GM12874 (cell line): ENCODE results near the gene CACYBP.

Experiments
- CTCF ChIP-seq: IDR thresholded peaks from 2 replicates; pipeline ENCODE4 v1.5.1; 2011; ENCODE audit warnings: low read depth, mild to moderate bottlenecking, control low read depth, low read length, moderate library complexity; ENCODE audit not compliant: insufficient read depth

The CACYBP gene

GRCh38 chr1:174990382-174990999, 9.3 kb upstream of the CACYBP start:
- no peak for TF ChIP-seq CTCF

- TF ChIP-seq CTCF: no peak
These were observed 8.3 kb upstream of the CACYBP start for GRCh38 chr1:174991473-174991872.

- no peak for TF ChIP-seq CTCF
These were observed 4.6 kb upstream of the CACYBP start for GRCh38 chr1:174995121-174995520.

GRCh38 chr1:174995916-174996315, 3.8 kb upstream of the CACYBP start:
- TF ChIP-seq CTCF: no peak

GRCh38 chr1:174996476-174996875, 3.3 kb upstream of the CACYBP start:
- TF ChIP-seq CTCF: no peak

- no peak for TF ChIP-seq CTCF
These were observed 2.7 kb upstream of the CACYBP start for GRCh38 chr1:174997041-174997440.

GRCh38 chr1:174998569-174999215, 1.1 kb upstream of the CACYBP start:
- peak; percentile 62 for TF ChIP-seq CTCF
